GM18511 (cell line): ENCODE measurements around the gene POLG.
"Not testable (repeated sequence)": the region's sequence is repeated elsewhere in the genome, so short reads cannot be mapped to it uniquely, and the experiment has no call there.

ENCODE experiments used
- ATAC-seq: cut with Tn5 transposase; IDR thresholded peaks from one replicate; pipeline ENCODE4 v1.9.1; 2021; ENCODE audit warnings: mild to moderate bottlenecking, moderate library complexity; ENCODE audit not compliant: unreplicated experiment

Gene POLG

GRCh38 chr15:89293012-89293411, 41.6 kb downstream of the POLG start:
- no peak for ATAC-seq

GRCh38 chr15:89291934-89292438, 42.6 kb downstream of the POLG start:
- no peak for ATAC-seq

GRCh38 chr15:89283201-89283600, 51.4 kb downstream of the POLG start:
- ATAC-seq: no peak

GRCh38 chr15:89282631-89283030, 52.0 kb downstream of the POLG start:
- no peak for ATAC-seq

GRCh38 chr15:89278307-89278706, 56.3 kb downstream of the POLG start:
- no peak for ATAC-seq

GRCh38 chr15:89277281-89277680, 57.3 kb downstream of the POLG start:
- ATAC-seq: not testable (repeated sequence)
